HepG2 (cell line): Measurements from ENCODE around the gene PFKP. TPM values are rescaled to one million over a fixed set of nuclear protein-coding genes. Genes with fewer than 3 reads are reported as not detected.

Source experiments
- ATAC-seq: fragments of 200-7000 bp; cut with Tn5 transposase; 3 replicates; pipeline ENCODE4 v1.9.1; 2020; ENCODE audit warnings: mild to moderate bottlenecking, moderate library complexity
- BruUV-seq: library from RNA; stranded (reverse); fragments of 400-500 nt; replicated peaks from 2 replicates; lab custom pipeline; 2021; lab: Mats Ljungman, UMichigan
- CTCF ChIA-PET: fragments of 300-600 bp; formaldehyde crosslinking; extraction: SDS; loops from one replicate; lab custom pipeline; 2021; ENCODE audit warnings: low total read pairs, inconsistent platforms, low intra/inter-chr PET ratio; lab: Yijun Ruan, JAX
- POLR2A ChIA-PET: fragments of 350-600 bp; sonication (Branson Sonifier 250); formaldehyde crosslinking; loops from one replicate; lab custom pipeline; 2020; ENCODE audit warnings: antibody characterized with exemption, inconsistent platforms; lab: Yijun Ruan, JAX
- DNase-seq: peaks from one replicate; pipeline ENCODE4 v3.0.0-alpha.2; 2015; ENCODE audit warnings: low spot score
- FAIRE-seq: peaks from 3 replicates; lab custom pipeline; 2011; peaks lifted over from hg19 to GRCh38; lab: Jason Lieb, UNC
- H2AFZ ChIP-seq: one replicate; pipeline ENCODE4 v1.6.1; 2011; ENCODE audit warnings: low read length, inconsistent platforms
- H3K27ac ChIP-seq: fragments of 300-600 bp; 3 replicates; pipeline ENCODE4 v1.8.0; 2011; ENCODE audit warnings: mixed run types, mild to moderate bottlenecking, mixed read lengths, low read length, inconsistent platforms; ENCODE audit not compliant: insufficient read depth; ENCODE audit errors: extremely low read length
- H3K27me3 ChIP-seq, 2 experiments: fragments of 200-600 bp in 1 of 2; 2 replicates in 1 of 2; 3 replicates in 1 of 2; pipeline versions ENCODE4 v1.6.0 to v1.8.0; 2011; ENCODE audit warnings: low read length in 2 of 2, mild to moderate bottlenecking in 2 of 2, moderate library complexity in 2 of 2, inconsistent platforms in 1 of 2; ENCODE audit not compliant: insufficient read depth in 2 of 2, control insufficient read depth in 1 of 2
- H3K36me3 ChIP-seq, 2 experiments: fragments of 200-600 bp in 1 of 2; replicated peaks in 1 of 2; 2 replicates in 1 of 2; 3 replicates in 1 of 2; pipeline versions ENCODE4 v1.5.1 to v1.8.0; 2011; ENCODE audit warnings: low read length in 2 of 2, inconsistent platforms in 1 of 2; ENCODE audit not compliant: insufficient read depth in 2 of 2, control insufficient read depth in 1 of 2
- H3K4me1 ChIP-seq: 2 replicates; pipeline ENCODE4 v1.5.1; 2012; ENCODE audit warnings: low read length, inconsistent platforms; ENCODE audit not compliant: insufficient read depth
- H3K4me2 ChIP-seq: 2 replicates; pipeline ENCODE4 v1.6.0; 2011; ENCODE audit warnings: low read depth, low read length, inconsistent platforms
- H3K4me3 ChIP-seq, 3 experiments: fragments of 200-600 bp in 1 of 3; sonication (generic), shearing (Covaris generic) in 1 of 3; replicated peaks in 1 of 3; 2 replicates each; pipeline ENCODE4 v1.5.1; 2011 to 2016; ENCODE audit warnings: low read length in 3 of 3, inconsistent platforms in 2 of 3, low read depth in 2 of 3, mild to moderate bottlenecking in 2 of 3, control low read depth in 1 of 3, mixed read lengths in 1 of 3; ENCODE audit not compliant: insufficient read depth in 1 of 3
- H3K79me2 ChIP-seq: one replicate; pipeline ENCODE4 v1.6.1; 2011; ENCODE audit warnings: low read length, inconsistent platforms; ENCODE audit not compliant: insufficient read depth
- H3K9ac ChIP-seq: 2 replicates; pipeline ENCODE4 v1.6.0; 2011; ENCODE audit warnings: mild to moderate bottlenecking, low read depth, low read length, inconsistent platforms; ENCODE audit not compliant: insufficient read depth
- H3K9me3 ChIP-seq: 2 replicates; pipeline ENCODE4 v1.5.1; 2012; ENCODE audit warnings: mild to moderate bottlenecking, low read length
- H4K20me1 ChIP-seq: 2 replicates; pipeline ENCODE4 v1.6.0; 2011; ENCODE audit warnings: inconsistent platforms, mild to moderate bottlenecking, low read length, moderate library complexity; ENCODE audit not compliant: insufficient read depth
- CERS6 ChIP-seq: sonication (generic); formaldehyde crosslinking; IDR thresholded peaks from 2 replicates; pipeline ENCODE4 v1.5.0; 2020; ENCODE audit warnings: missing genetic modification reagents
- DRAP1 ChIP-seq: IDR thresholded peaks from 2 replicates; pipeline ENCODE4 v1.6.1; 2016; ENCODE audit warnings: missing genetic modification reagents, missing compliant biosample characterization
- HES4 ChIP-seq: sonication (generic); formaldehyde crosslinking; IDR thresholded peaks from 2 replicates; pipeline ENCODE4 v1.9.0; 2021; ENCODE audit warnings: mild to moderate bottlenecking, missing genetic modification reagents, borderline replicate concordance
- KMT2A ChIP-seq: sonication (generic); formaldehyde crosslinking; IDR thresholded peaks from 2 replicates; pipeline ENCODE4 v1.4.0; 2020; ENCODE audit warnings: missing genetic modification reagents
- RAD51 ChIP-seq: fragments of 450-650 bp; IDR thresholded peaks from 2 replicates; pipeline ENCODE4 v1.6.1; 2016; ENCODE audit warnings: borderline replicate concordance
- RERE ChIP-seq: IDR thresholded peaks from 2 replicates; pipeline ENCODE4 v1.6.1; 2016; ENCODE audit warnings: low read depth, missing genetic modification reagents, missing compliant biosample characterization
- SETDB1 ChIP-seq: sonication (generic); formaldehyde crosslinking; IDR thresholded peaks from 2 replicates; pipeline ENCODE4 v1.5.1; 2020; ENCODE audit warnings: missing genetic modification reagents, mild to moderate bottlenecking, borderline replicate concordance
- ZFP36 ChIP-seq: fragments of 150-350 bp; IDR thresholded peaks from 2 replicates; pipeline ENCODE4 v1.6.1; 2018; ENCODE audit warnings: borderline replicate concordance, low read length, low read depth; ENCODE audit not compliant: partially characterized antibody
- ZNF230 ChIP-seq: sonication (generic); formaldehyde crosslinking; IDR thresholded peaks from 2 replicates; pipeline ENCODE4 v1.4.0; 2020; ENCODE audit warnings: mild to moderate bottlenecking, missing genetic modification reagents
- ZNF24 ChIP-seq: fragments of 450-650 bp; IDR thresholded peaks from 2 replicates; pipeline ENCODE4 v1.6.1; 2017; ENCODE audit warnings: antibody characterized with exemption, mild to moderate bottlenecking
- WGBS: methylation state at CpG from one replicate; pipeline ENCODE4 v1.1.6; 2017; ENCODE audit warnings: low lambda C conversion rate; 5-methylcytosine and 5-hydroxymethylcytosine counted together
- in situ Hi-C: cut with HindIII; loops from 2 replicates; pipeline ENCODE4 v1.10.0; 2017; ENCODE audit warnings: low pct_unique_long_range_greater_than_20kb; ENCODE audit not compliant: extremely low pct_ligation_motif_present
- intact Hi-C: fragments of 100-400 bp; cut with micrococcal nuclease; formaldehyde crosslinking; loops from one replicate; pipeline ENCODE4 v1.10.0; 2022; ENCODE audit not compliant: unreplicated experiment
- polyA plus RNA-seq, 8 experiments: library from polyadenylated mRNA; depleted of rRNA in 3 of 8; stranded (reverse) in 7 of 8; unstranded in 1 of 8; fragments of >200 nt; fragmentation: Illumina TruSeq in 4 of 8; extraction: Trizol in 4 of 8; gene quantifications; 2 replicates each; pipeline versions ENCODE4 v1.2.1 to v1.2.3, GENCODE V29; 2011 to 2016; ENCODE audit warnings: low read depth in 4 of 8, missing spikeins in 1 of 8, mixed read lengths in 1 of 8; ENCODE audit not compliant: insufficient read depth in 1 of 8
- total RNA-seq, 5 experiments: library from RNA; depleted of rRNA; stranded (reverse); fragments of >200 nt; fragmentation: Illumina TruSeq; extraction: Trizol; gene quantifications; 2 replicates each; pipeline ENCODE4 v1.2.3, GENCODE V29; 2016; ENCODE audit warnings: low read depth in 1 of 5

PFKP gene
- total and polyA plus RNA-seq, 2 of the 13 experiments (the other 11 are each of a cell fraction or from before 2014, with no cell fraction given), result 0.80 to 2.4 TPM

- no peak for FAIRE-seq
- Histone ChIP-seq H3K36me3 (no peaks in the 10 kb centered on the region), H3K27me3 (no peaks in the 10 kb centered on the region; a peak in 1 of 5 replicates), H2AFZ (no peak overlapping the region), H3K9me3 (no peaks in the 10 kb centered on the region), H3K4me3 (no peak overlapping the region), H3K9ac (no peak overlapping the region), H4K20me1 (no peaks in the 10 kb centered on the region), H3K4me2 (no peak overlapping the region), H3K27ac (no peak overlapping the region), H3K79me2 (no peaks in the 10 kb centered on the region), H3K4me1 (no peaks in the 10 kb centered on the region)
- no TSS peak for BruUV-seq
- ChIA-PET CTCF (no interaction called here), POLR2A (no interaction called here)
- in situ Hi-C loops (no loop called here), intact Hi-C loops (no loop called here)
- no peak for ATAC-seq
- 47% methylated on average over 5 of the region's 5 CpGs for WGBS
- no peak for DNase-seq
- TF ChIP-seq ZFP36, result no peak
- TF ChIP-seq SETDB1 (CRISPR knock-in tag), result no peak
- no peak for TF ChIP-seq KMT2A
- TF ChIP-seq CERS6 (CRISPR knock-in tag), result no peak
- no peak for TF ChIP-seq HES4 (CRISPR knock-in tag)
- no peak for TF ChIP-seq DRAP1 (CRISPR knock-in tag)
- TF ChIP-seq RERE, result no peak
- no peak for TF ChIP-seq RAD51
- no peak for TF ChIP-seq ZNF24
- no peak for TF ChIP-seq ZNF230 (CRISPR knock-in tag)
Observed at GRCh38 chr10:3051692-3052091, 15.7 kb upstream of the PFKP start.
